ENCODE results near the gene CSKMT.

GRCh38 chr11:62682518-62682917 lies 17.4 kb downstream of the CSKMT start:
- TF ChIP-seq, protein P1, sequence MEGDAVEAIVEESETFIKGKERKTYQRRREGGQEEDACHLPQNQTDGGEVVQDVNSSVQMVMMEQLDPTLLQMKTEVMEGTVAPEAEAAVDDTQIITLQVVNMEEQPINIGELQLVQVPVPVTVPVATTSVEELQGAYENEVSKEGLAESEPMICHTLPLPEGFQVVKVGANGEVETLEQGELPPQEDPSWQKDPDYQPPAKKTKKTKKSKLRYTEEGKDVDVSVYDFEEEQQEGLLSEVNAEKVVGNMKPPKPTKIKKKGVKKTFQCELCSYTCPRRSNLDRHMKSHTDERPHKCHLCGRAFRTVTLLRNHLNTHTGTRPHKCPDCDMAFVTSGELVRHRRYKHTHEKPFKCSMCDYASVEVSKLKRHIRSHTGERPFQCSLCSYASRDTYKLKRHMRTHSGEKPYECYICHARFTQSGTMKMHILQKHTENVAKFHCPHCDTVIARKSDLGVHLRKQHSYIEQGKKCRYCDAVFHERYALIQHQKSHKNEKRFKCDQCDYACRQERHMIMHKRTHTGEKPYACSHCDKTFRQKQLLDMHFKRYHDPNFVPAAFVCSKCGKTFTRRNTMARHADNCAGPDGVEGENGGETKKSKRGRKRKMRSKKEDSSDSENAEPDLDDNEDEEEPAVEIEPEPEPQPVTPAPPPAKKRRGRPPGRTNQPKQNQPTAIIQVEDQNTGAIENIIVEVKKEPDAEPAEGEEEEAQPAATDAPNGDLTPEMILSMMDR (IDR thresholded peaks at IDR 0.05; ENCODE audit: borderline replicate concordance, extremely low read depth, low read length, poor library complexity, severe bottlenecking) = no peak
- TF ChIP-seq EZH2 (IDR thresholded peaks at IDR 0.05; ENCODE audit: borderline replicate concordance, low read depth, low read length, severe bottlenecking) = no peak
